T-helper 2 cell (primary cell): Measurements from ENCODE around the gene AMZ1.
"Not testable (repeated sequence)": the region's sequence is repeated elsewhere in the genome, so short reads cannot be mapped to it uniquely, and the experiment has no call there.

Experiments used
- DNase-seq, 5 experiments: peaks; one replicate each; pipeline versions ENCODE4 v3.0.0 to v3.0.0-alpha.2; 2012 to 2022

The AMZ1 gene

GRCh38 chr7:2670171-2670570, 17.8 kb upstream of the AMZ1 start:
- no peak for DNase-seq

DNA sequence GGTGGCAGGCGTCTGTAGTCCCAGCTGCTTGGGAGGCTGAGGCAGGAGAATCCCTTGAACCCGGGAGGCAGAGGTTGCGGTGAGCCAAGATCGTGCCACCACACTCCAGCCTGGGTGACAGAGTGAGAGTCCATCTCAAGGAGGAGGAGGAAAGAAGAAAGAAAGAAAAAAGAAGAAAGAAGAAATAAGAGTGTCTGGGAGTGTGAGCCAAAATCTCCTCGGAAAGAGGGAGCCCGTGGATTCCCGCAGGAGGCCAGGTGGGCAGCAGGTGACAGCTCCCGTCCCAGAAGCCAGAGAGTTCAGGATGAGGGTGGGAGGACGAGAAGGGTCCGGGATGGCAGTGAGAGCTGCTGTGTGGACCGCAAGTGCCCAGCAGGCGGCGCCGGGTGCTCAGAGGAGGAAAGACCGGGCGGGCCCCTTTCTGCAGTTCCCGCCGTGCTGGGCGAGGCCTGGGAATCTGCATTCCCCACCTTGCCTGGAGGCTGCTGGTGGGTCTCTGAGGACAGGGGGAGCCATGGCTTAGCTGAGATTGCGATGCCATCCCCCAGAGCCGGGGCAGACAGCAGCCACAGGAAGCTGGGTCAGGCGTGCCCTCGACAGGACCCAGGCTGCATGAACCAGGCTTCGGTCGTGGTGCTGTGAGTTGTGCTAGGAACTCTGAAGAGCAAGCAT, 17.1 kb upstream of the AMZ1 start:
- peak; percentile 34 to 82 (median 54) for DNase-seq

DNA sequence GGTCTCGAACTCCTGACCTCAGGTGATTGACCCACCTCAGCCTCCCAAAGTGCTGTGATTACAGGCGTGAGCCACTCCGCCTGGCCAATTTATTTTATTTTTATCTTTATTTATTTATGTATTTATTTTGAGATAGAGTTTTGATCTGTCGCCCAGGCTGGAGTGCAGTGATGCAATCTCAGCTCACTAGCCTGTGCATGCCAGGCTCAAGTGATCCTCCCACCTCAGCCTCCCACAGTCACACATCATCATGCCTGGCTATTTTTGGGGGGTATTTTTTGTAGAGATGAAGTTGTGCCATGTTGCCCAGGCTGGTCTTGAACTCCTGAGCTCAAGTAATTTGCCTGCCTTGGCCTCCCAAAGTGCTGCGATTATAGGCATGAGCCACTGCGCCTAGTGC, 14.8 kb upstream of the AMZ1 start:
- DNase-seq, result not testable (repeated sequence)

- DNase-seq, result no peak
Measured at GRCh38 chr7:2673934-2674333, 14.1 kb upstream of the AMZ1 start.

- no peak for DNase-seq
Measured at GRCh38 chr7:2675256-2675764, 12.7 kb upstream of the AMZ1 start.

- DNase-seq, result not testable (repeated sequence)
Measured at GRCh38 chr7:2676576-2676975, 11.4 kb upstream of the AMZ1 start.

GRCh38 chr7:2678454-2678853, 9.5 kb upstream of the AMZ1 start:
- not testable (repeated sequence) for DNase-seq

- DNase-seq, result not testable (repeated sequence)
Measured at GRCh38 chr7:2679135-2680127, 8.6 kb upstream of the AMZ1 start.

GRCh38 chr7:2680256-2680655, 7.7 kb upstream of the AMZ1 start:
- DNase-seq, result no peak

DNA sequence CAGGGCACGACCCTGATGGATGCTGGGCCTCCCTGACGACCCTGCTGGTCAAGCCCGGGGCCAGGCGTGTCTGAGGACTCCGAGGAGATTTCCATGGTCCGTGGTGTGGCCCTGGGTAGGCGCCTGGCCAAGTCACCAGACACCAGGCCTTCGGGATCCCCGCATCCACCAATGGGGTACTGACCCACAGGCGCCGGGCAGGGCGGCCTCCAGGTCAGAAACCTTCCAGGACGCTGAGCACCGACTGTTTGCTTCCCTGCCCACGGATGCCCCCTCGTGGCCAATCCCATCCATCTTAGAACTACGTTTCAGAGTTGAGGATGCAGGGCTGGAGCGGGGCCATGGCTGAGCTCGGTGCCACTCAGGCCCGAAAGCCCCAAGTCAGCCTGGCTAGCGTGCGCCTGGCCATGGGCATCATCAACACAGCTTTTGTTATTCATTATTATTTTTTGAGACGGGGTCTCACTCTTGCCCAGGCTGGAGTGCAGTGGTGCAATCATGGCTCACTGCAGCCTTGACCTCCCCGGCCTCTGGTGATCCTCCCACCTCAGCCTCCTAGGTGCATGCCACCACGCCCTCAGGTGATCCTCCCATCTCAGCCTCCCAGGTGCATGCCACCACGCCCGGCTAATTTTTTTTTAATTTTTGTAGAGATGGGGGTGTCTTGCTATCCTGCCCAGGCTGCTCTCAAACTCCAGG, 7.1 kb upstream of the AMZ1 start:
- peak in 4 of 5 experiments; percentile 0 to 42 (median 19) for DNase-seq

- DNase-seq, result no peak
Measured at GRCh38 chr7:2681929-2682799, 5.8 kb upstream of the AMZ1 start.

GRCh38 chr7:2684501-2684900, 3.5 kb upstream of the AMZ1 start:
- DNase-seq, result no peak

- no peak for DNase-seq
Measured at GRCh38 chr7:2686101-2686500, 1.9 kb upstream of the AMZ1 start.

DNA sequence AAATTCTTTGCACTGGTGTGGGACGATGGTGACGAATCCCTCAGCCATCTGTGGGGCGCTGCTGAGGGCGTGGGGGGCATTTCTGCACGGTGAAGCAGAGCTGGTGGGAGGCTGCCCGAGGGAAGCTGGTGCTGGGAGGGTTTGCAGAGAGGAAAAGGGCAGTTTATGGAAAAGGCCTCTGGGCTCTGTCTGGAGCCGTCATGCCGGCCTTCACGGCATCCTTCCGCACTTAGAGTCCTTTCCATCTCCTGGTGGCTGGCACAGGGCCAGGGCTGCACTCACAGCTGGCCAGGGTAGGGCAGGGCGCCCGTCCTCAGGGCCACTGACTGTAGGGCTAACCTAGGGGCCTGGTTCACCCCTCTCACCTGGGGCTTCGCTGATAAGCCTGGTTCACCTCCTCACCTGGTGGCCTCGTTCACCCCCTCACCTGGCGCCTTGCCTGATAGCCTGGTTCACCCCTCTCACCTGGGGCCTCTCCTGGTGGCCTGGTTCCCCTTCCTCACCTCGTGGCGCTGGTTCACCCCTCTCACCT, 598 bp upstream of the AMZ1 start:
- DNase-seq, result no peak

GRCh38 chr7:2688409-2689342, 674 bp downstream of the AMZ1 start:
- peak in 1 of 5 experiments; percentile 14 for DNase-seq

DNA sequence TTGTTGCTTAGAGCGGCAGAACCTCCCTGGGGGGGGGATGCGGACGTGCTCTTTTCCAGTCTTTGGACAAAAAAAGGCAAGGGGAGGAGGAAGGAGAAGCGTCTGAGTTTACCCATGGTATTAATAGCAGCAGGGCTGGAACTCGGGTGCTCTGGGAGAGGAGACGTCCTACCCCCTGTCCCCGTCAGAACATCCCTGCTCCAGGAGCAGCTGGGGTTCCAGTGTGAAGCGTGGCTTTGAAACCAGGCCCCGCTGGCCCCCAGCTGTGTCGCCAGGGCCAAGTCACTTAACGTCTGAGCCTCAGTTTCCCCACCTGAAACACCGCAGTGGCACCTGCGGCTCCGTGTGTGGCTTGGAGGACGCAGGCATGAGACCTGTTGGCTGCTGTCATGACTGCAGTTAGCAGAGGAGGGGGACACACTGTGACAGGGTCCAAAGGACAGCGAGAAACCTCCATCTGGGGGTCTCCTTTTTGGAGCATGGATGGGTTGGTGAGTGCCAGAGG, 1.4 kb downstream of the AMZ1 start:
- no peak for DNase-seq

- no peak for DNase-seq
Measured at GRCh38 chr7:2689951-2690705, 2.1 kb downstream of the AMZ1 start.

DNA sequence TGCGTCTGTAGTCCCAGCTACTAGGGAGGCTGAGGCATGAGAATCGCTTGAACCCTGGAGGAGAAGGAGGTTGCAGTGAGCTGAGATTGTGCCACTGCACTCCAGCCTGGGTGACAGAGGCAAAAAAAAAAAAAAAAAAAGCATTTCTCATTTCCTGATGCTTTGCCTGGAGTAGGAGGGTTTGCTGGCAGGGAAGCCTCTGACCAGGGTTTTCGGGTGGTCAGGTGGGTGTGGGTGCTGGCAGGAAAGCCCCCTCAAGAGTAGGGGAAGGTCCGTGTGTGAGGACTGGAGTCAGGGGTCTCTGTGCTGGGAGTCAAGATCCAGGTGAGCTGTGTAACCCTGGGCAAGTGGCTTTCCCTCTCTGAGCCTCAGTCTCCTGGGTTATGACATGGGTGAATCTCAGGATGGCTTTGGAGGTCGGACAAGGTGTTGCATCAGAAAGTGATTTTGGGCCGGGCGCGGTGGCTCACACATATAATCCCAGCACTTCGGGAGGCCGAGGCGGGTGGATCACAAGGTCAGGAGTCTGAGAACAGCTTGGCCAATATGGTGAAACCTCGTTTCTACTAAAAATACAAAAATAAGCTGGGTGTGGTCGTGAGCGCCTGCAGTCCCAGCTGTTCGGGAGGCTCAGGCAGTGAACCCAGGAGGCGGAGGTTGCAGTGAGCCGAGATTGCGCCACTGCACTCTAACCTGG, 3.2 kb downstream of the AMZ1 start:
- DNase-seq, result no peak

DNA sequence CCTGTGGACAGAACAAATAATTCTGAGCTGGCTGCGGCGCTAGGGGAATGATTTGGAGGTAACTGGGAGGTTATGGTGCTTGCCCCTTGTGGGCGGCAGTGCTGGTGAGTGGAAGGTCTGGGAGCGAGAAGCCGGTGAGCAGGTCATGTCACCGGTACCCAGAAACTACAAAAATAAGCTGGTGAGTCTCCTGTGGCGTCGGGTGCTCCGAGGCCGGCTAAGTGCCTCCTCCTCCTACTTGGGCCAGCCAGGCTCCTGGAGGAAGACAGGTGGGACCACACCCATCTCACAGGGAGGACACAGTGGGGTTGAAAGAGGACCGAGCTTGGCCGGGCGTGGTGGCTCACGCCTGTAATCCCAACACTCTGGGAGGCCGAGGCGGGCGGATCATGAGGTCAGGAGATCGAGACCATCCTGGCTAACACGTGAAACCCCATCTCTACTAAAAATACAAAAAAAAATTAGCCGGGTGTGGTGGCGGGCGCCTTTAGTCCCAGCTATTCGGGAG, 4.0 kb downstream of the AMZ1 start:
- not testable (repeated sequence) for DNase-seq
